HEK293T (cell line): ENCODE results near the gene PKP1.

Source experiments
- ARNT ChIP-seq: fragments of 450-650 bp; IDR thresholded peaks from 2 replicates; pipeline ENCODE4 v1.6.1; 2017; ENCODE audit warnings: mild to moderate bottlenecking
- BHLHE40 ChIP-seq: fragments of 450-650 bp; IDR thresholded peaks from 2 replicates; pipeline ENCODE4 v1.6.1; 2016; ENCODE audit warnings: mild to moderate bottlenecking, moderate library complexity, borderline replicate concordance
- ELF4 ChIP-seq: fragments of 450-650 bp; IDR thresholded peaks from 2 replicates; pipeline ENCODE4 v1.6.1; 2017; ENCODE audit warnings: antibody characterized with exemption
- FOXA1 ChIP-seq: fragments of 450-650 bp; IDR thresholded peaks from 2 replicates; pipeline ENCODE4 v1.6.1; 2016; ENCODE audit warnings: mild to moderate bottlenecking
- FOXK2 ChIP-seq: fragments of 450-650 bp; IDR thresholded peaks from 2 replicates; pipeline ENCODE4 v1.6.1; 2016; ENCODE audit warnings: mild to moderate bottlenecking
- FOXM1 ChIP-seq: fragments of 450-650 bp; IDR thresholded peaks from 2 replicates; pipeline ENCODE4 v1.6.1; 2017; ENCODE audit warnings: mild to moderate bottlenecking, borderline replicate concordance
- HDGF ChIP-seq: fragments of 450-650 bp; IDR thresholded peaks from 2 replicates; pipeline ENCODE4 v1.6.1; 2017; ENCODE audit warnings: antibody characterized with exemption, borderline replicate concordance
- L3MBTL2 ChIP-seq: fragments of 450-650 bp; conservative IDR thresholded peaks from 2 replicates; pipeline ENCODE4 v1.6.1; 2016; ENCODE audit warnings: mild to moderate bottlenecking
- NFRKB ChIP-seq: fragments of 450-650 bp; IDR thresholded peaks from 2 replicates; pipeline ENCODE4 v1.6.1; 2016; ENCODE audit warnings: mild to moderate bottlenecking, moderate library complexity
- SP1 ChIP-seq: fragments of 450-650 bp; IDR thresholded peaks from 2 replicates; pipeline ENCODE4 v1.6.1; 2017
- SUZ12 ChIP-seq: fragments of 450-650 bp; IDR thresholded peaks from 2 replicates; pipeline ENCODE4 v1.6.1; 2016; ENCODE audit warnings: mild to moderate bottlenecking
- TARDBP ChIP-seq: fragments of 450-650 bp; IDR thresholded peaks from 2 replicates; pipeline ENCODE4 v1.6.1; 2016
- ZNF384 ChIP-seq: fragments of 450-650 bp; IDR thresholded peaks from 2 replicates; pipeline ENCODE4 v1.6.1; 2016
- TF ChIP-seq, protein P1 (sequence below): fragments of 450-650 bp; IDR thresholded peaks from 2 replicates; pipeline ENCODE4 v1.6.1; 2016

DNA sequence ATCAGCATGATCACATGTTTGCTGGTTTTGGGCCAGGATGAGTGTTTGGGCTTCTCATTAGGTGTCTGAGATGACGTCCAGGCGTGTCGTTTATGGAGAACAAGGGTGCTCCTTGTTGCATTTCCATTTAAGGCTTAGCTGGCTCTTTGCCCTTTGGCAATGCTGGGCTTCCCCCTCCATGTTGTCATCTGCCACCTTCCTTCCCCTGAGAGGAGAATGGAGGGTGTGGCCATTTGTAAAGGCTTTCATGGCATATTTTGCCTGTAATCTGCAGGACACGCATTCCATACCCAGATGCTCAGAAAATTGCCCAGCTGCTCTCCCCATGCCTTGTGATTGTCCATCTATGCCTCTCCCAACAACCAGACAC is 27.7 kb downstream of the PKP1 start:
- TF ChIP-seq BHLHE40 (no peak), SP1 (no peak), L3MBTL2 (no peak), FOXA1 (no peak), HDGF (no peak), FOXK2 (no peak), SUZ12 (no peak), NFRKB (no peak), ELF4 (no peak), TARDBP (no peak), FOXM1 (no peak), ARNT (no peak), ZNF384 (no peak)
- TF ChIP-seq, protein P1, sequence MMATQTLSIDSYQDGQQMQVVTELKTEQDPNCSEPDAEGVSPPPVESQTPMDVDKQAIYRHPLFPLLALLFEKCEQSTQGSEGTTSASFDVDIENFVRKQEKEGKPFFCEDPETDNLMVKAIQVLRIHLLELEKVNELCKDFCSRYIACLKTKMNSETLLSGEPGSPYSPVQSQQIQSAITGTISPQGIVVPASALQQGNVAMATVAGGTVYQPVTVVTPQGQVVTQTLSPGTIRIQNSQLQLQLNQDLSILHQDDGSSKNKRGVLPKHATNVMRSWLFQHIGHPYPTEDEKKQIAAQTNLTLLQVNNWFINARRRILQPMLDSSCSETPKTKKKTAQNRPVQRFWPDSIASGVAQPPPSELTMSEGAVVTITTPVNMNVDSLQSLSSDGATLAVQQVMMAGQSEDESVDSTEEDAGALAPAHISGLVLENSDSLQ: no peak
